ENCODE measurements around the gene LPCAT1.

GRCh38 chr5:1492757-1493156 is 31.0 kb downstream of the LPCAT1 start:
- TF ChIP-seq POLR2A (IDR thresholded peaks at IDR 0.05) (no peak), EP300 (IDR thresholded peaks at IDR 0.05) (no peak), CTCF (IDR thresholded peaks at IDR 0.05) (no peak)

Data from stomach (tissue), 4 donors.